ENCODE results near the gene PLEKHD1. TPM values are rescaled to one million over a fixed set of nuclear protein-coding genes. Genes with fewer than 3 reads are reported as not detected.

PLEKHD1 gene
- total and polyA plus RNA-seq, 2 of the 8 experiments (the other 6 are each of a cell fraction or from before 2014, with no cell fraction given): 0.24 to 0.48 TPM

DNA sequence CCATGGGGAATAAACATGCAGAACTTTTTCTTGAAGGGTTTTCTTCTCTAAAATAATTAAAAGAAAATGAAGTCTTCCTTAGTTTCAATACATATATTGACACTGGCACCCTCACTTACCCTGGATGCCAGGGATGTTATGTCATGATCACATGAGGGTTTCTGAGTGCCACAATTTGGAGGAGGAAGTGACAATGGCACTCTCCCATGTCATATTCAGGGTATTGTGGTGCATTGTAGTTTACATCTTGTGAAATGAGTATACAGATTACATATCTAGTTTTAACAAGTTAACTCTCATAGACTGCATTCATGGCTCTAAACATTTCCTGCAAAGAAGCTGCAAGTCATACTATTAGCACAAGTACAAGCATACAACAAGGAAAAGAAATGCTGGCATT is 52.4 kb downstream of the PLEKHD1 start (continued):
- TF ChIP-seq CHD7 (IDR thresholded peaks at IDR 0.05; ENCODE audit: insufficient replicate concordance, low read length) (no peak), EP300 (IDR thresholded peaks at IDR 0.05; ENCODE audit: borderline replicate concordance in 1 of 2, low read depth in 2 of 2, low read length in 2 of 2) (no peak)
